ENCODE results near the gene CCM2.

The CCM2 gene

GRCh38 chr7:44969049-44969700 lies 30.8 kb upstream of the CCM2 start:
- no peak for DNase-seq

- no peak for DNase-seq
These were observed 30.1 kb upstream of the CCM2 start for GRCh38 chr7:44969701-44970522.

- no peak for DNase-seq
These were observed 29.4 kb upstream of the CCM2 start for GRCh38 chr7:44970523-44971051.

- no peak for DNase-seq
These were observed 28.7 kb upstream of the CCM2 start for GRCh38 chr7:44971188-44971901.

GRCh38 chr7:44971902-44972441 lies 28.0 kb upstream of the CCM2 start:
- DNase-seq, result no peak

- no peak for DNase-seq
These were observed 27.4 kb upstream of the CCM2 start for GRCh38 chr7:44972562-44972961.

- DNase-seq, result no peak
These were observed 26.2 kb upstream of the CCM2 start for GRCh38 chr7:44973610-44974401.

GRCh38 chr7:44974549-44974948 lies 25.5 kb upstream of the CCM2 start:
- no peak for DNase-seq

- DNase-seq, result no peak
These were observed 24.5 kb upstream of the CCM2 start for GRCh38 chr7:44975331-44976039.

GRCh38 chr7:44976040-44976745 lies 23.8 kb upstream of the CCM2 start:
- no peak for DNase-seq

GRCh38 chr7:44976746-44977196 lies 23.2 kb upstream of the CCM2 start:
- DNase-seq, result no peak

GRCh38 chr7:44977304-44977958 lies 22.6 kb upstream of the CCM2 start:
- no peak for DNase-seq

GRCh38 chr7:44977959-44978335 lies 22.1 kb upstream of the CCM2 start:
- peak; percentile 80 for DNase-seq

GRCh38 chr7:44978511-44979366 lies 21.3 kb upstream of the CCM2 start, which contains the start of gene MYO1G:
MYO1G (minus strand) TSS chr7:44979015; CDS start chr7:44978961, 54 bp downstream.
- DNase-seq, result no peak

- no peak for DNase-seq
These were observed 20.3 kb upstream of the CCM2 start for GRCh38 chr7:44979481-44980392.

- no peak for DNase-seq
These were observed 19.5 kb upstream of the CCM2 start for GRCh38 chr7:44980393-44981034.

GRCh38 chr7:44981035-44981706 lies 18.8 kb upstream of the CCM2 start:
- DNase-seq, result no peak
